GM12878 (cell line): ENCODE results near the gene ZDHHC14. TPM values are rescaled to one million over a fixed set of nuclear protein-coding genes. Genes with fewer than 3 reads are reported as not detected.

ENCODE experiments used
- CREM ChIP-seq: IDR thresholded peaks from 2 replicates; pipeline ENCODE4 v1.6.1; 2014; ENCODE audit warnings: antibody characterized with exemption, low read depth
- ESRRA ChIP-seq: IDR thresholded peaks from 2 replicates; pipeline ENCODE4 v1.6.1; 2012; ENCODE audit warnings: mild to moderate bottlenecking, low read length, improper control_type of control experiment
- POU2F2 ChIP-seq: IDR thresholded peaks from 3 replicates; pipeline ENCODE4 v1.6.1; 2011; ENCODE audit warnings: low read depth, mild to moderate bottlenecking, low read length, borderline replicate concordance
- SIX5 ChIP-seq: IDR thresholded peaks from 2 replicates; pipeline ENCODE4 v1.6.1; 2011; ENCODE audit warnings: mild to moderate bottlenecking, low read depth, low read length, moderate library complexity; ENCODE audit not compliant: severe bottlenecking
- polyA plus RNA-seq, 11 experiments: library from polyadenylated mRNA; depleted of rRNA in 4 of 11; unstranded in 6 of 11; stranded (reverse) in 5 of 11; fragments of >200 nt; fragmentation: Nextera tagmentation in 4 of 11; fragmentation: Illumina TruSeq in 1 of 11; extraction: Ambion mirVana in 4 of 11; extraction: Trizol in 1 of 11; gene quantifications; 1 replicate in 1 of 11; 2 replicates in 10 of 11; pipeline versions ENCODE4 v1.2.1 to v1.2.3, GENCODE V29; 2011 to 2016; ENCODE audit warnings: inconsistent platforms in 2 of 11, missing spikeins in 2 of 11, low read depth in 1 of 11
- total RNA-seq, 4 experiments: library from RNA; depleted of rRNA in 3 of 4; stranded (reverse); fragments of >200 nt in 3 of 4; fragmentation: Illumina TruSeq in 1 of 4; extraction: Trizol in 1 of 4; gene quantifications; 2 replicates each; pipeline versions ENCODE4 v1.2.1 to v1.2.3, GENCODE V29; 2013 to 2021
- TF ChIP-seq, protein P1 (sequence below): fragments of 450-650 bp; IDR thresholded peaks from 2 replicates; pipeline ENCODE4 v1.6.1; 2017; ENCODE audit warnings: mild to moderate bottlenecking
- TF ChIP-seq, protein P2 (sequence below): IDR thresholded peaks from 2 replicates; pipeline ENCODE4 v1.6.1; 2011; ENCODE audit warnings: low read depth, low read length, improper control_type of control experiment, borderline replicate concordance
- TF ChIP-seq, protein P3 (sequence below): fragments of 150-350 bp; IDR thresholded peaks from 2 replicates; pipeline ENCODE4 v1.6.1; 2016; ENCODE audit warnings: low read depth, low read length

Gene ZDHHC14
- total and polyA plus RNA-seq, 10 of the 15 experiments (the other 5 are each of a cell fraction or from before 2014, with no cell fraction given) = 0.15 to 16.0 (median 0.76) TPM; not detected in 1

DNA sequence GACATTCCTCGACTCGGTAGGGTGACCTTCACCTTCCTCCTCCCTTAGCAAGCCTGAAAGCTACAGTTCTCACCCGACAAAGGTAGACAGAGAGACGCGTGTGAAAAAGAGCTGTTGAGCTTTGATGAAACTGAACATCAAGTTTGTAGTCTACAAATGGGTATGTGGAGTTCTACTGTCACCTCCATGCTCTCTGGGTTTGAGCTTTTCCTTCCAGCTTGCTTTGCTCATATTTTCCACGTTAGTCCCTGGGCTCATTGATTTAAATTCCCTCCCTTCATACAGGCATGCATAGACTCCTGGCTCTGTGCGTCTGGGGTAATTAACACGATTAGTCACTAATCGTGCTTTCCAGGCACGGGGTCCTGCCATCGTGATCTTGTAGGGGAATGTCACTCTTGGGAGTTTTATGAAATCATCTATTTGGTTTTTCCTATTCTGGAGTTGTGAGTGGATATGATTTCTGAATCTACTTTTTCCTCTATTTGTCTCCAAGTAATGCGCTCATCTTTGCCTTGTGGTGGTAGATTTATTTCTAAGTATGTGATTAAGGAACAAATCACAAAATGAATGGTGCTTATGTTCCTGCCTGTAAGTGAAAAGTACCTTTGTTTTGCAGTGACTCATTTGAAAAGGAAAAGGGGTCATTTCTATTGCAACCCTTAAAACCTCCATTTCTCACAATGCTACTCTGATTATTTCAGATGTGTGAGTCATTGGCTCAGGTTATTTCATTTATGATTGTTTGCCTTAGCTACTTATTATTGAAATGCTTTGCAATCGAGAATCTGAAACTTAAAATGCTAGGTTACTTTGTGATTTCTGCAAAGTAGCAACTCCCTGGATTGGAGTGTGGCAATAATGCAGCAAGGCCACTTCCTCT lies 154.6 kb downstream of the ZDHHC14 start (continued):
- TF ChIP-seq, protein P1, sequence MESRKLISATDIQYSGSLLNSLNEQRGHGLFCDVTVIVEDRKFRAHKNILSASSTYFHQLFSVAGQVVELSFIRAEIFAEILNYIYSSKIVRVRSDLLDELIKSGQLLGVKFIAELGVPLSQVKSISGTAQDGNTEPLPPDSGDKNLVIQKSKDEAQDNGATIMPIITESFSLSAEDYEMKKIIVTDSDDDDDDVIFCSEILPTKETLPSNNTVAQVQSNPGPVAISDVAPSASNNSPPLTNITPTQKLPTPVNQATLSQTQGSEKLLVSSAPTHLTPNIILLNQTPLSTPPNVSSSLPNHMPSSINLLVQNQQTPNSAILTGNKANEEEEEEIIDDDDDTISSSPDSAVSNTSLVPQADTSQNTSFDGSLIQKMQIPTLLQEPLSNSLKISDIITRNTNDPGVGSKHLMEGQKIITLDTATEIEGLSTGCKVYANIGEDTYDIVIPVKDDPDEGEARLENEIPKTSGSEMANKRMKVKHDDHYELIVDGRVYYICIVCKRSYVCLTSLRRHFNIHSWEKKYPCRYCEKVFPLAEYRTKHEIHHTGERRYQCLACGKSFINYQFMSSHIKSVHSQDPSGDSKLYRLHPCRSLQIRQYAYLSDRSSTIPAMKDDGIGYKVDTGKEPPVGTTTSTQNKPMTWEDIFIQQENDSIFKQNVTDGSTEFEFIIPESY = no peak
- 0 out of 3 replicates have a peak, but pooled peaks have one; percentile 32 for TF ChIP-seq POU2F2
- TF ChIP-seq, protein P2, sequence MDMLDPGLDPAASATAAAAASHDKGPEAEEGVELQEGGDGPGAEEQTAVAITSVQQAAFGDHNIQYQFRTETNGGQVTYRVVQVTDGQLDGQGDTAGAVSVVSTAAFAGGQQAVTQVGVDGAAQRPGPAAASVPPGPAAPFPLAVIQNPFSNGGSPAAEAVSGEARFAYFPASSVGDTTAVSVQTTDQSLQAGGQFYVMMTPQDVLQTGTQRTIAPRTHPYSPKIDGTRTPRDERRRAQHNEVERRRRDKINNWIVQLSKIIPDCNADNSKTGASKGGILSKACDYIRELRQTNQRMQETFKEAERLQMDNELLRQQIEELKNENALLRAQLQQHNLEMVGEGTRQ = no peak
- TF ChIP-seq CREM = no peak
- no peak for TF ChIP-seq ESRRA
- no peak for TF ChIP-seq SIX5
- TF ChIP-seq, protein P3, sequence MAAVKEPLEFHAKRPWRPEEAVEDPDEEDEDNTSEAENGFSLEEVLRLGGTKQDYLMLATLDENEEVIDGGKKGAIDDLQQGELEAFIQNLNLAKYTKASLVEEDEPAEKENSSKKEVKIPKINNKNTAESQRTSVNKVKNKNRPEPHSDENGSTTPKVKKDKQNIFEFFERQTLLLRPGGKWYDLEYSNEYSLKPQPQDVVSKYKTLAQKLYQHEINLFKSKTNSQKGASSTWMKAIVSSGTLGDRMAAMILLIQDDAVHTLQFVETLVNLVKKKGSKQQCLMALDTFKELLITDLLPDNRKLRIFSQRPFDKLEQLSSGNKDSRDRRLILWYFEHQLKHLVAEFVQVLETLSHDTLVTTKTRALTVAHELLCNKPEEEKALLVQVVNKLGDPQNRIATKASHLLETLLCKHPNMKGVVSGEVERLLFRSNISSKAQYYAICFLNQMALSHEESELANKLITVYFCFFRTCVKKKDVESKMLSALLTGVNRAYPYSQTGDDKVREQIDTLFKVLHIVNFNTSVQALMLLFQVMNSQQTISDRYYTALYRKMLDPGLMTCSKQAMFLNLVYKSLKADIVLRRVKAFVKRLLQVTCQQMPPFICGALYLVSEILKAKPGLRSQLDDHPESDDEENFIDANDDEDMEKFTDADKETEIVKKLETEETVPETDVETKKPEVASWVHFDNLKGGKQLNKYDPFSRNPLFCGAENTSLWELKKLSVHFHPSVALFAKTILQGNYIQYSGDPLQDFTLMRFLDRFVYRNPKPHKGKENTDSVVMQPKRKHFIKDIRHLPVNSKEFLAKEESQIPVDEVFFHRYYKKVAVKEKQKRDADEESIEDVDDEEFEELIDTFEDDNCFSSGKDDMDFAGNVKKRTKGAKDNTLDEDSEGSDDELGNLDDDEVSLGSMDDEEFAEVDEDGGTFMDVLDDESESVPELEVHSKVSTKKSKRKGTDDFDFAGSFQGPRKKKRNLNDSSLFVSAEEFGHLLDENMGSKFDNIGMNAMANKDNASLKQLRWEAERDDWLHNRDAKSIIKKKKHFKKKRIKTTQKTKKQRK = no peak
